ENCODE measurements around the gene CTIF.

DNA sequence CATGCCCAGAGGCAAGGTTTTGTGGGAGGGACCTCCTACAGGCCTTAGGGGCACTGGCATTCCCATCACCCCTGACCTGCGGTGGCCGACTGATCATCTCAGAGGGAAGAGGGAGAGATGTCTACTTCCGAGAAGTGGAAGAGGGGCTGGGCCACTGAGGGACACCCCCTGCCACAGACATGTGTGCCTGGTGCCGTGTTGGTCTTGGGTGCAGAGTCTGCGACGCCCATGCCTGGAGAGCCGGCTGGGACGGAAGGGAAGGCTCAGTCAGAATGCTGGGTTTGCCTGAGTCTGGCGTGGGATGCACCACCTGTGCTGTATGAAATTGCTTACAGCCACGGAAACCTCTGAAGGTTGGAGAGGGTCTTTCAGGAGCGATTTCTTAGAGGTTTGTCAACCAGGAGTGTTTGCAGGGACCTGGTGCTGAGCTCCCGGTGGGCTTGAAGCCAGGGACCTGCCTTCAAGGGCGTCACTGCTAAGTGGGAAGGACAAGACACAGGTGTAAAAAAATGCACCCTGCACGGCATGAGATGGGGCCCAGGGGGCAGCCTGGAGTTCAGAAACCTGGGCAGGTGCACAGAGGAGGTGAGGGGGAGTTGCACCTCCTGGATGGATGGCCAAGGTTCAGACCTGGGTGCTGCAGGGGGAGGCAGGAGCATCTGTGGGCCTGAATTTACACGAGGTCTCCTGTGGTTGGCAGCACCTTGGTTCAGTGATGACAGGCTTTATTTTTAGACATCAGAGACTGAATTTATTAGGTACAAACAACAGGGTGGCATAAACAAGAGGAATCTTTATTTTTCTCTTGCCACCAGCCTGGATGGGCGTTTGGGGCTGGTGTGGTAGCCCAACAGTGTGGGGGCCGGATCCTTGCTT is 100.3 kb downstream of the CTIF start:
- TF ChIP-seq, protein P1, sequence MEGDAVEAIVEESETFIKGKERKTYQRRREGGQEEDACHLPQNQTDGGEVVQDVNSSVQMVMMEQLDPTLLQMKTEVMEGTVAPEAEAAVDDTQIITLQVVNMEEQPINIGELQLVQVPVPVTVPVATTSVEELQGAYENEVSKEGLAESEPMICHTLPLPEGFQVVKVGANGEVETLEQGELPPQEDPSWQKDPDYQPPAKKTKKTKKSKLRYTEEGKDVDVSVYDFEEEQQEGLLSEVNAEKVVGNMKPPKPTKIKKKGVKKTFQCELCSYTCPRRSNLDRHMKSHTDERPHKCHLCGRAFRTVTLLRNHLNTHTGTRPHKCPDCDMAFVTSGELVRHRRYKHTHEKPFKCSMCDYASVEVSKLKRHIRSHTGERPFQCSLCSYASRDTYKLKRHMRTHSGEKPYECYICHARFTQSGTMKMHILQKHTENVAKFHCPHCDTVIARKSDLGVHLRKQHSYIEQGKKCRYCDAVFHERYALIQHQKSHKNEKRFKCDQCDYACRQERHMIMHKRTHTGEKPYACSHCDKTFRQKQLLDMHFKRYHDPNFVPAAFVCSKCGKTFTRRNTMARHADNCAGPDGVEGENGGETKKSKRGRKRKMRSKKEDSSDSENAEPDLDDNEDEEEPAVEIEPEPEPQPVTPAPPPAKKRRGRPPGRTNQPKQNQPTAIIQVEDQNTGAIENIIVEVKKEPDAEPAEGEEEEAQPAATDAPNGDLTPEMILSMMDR (IDR thresholded peaks at IDR 0.05; ENCODE audit: poor library complexity, severe bottlenecking): no peak
- TF ChIP-seq EP300 (conservative IDR thresholded peaks at IDR 0.05; ENCODE audit: poor library complexity, severe bottlenecking) (no peak), POLR2AphosphoS5 (IDR thresholded peaks at IDR 0.05) (no peak), RAD21 (conservative IDR thresholded peaks at IDR 0.05) (no peak), TAF1 (IDR thresholded peaks at IDR 0.05; ENCODE audit: low read depth) (no peak)
- TF ChIP-seq, protein P2, sequence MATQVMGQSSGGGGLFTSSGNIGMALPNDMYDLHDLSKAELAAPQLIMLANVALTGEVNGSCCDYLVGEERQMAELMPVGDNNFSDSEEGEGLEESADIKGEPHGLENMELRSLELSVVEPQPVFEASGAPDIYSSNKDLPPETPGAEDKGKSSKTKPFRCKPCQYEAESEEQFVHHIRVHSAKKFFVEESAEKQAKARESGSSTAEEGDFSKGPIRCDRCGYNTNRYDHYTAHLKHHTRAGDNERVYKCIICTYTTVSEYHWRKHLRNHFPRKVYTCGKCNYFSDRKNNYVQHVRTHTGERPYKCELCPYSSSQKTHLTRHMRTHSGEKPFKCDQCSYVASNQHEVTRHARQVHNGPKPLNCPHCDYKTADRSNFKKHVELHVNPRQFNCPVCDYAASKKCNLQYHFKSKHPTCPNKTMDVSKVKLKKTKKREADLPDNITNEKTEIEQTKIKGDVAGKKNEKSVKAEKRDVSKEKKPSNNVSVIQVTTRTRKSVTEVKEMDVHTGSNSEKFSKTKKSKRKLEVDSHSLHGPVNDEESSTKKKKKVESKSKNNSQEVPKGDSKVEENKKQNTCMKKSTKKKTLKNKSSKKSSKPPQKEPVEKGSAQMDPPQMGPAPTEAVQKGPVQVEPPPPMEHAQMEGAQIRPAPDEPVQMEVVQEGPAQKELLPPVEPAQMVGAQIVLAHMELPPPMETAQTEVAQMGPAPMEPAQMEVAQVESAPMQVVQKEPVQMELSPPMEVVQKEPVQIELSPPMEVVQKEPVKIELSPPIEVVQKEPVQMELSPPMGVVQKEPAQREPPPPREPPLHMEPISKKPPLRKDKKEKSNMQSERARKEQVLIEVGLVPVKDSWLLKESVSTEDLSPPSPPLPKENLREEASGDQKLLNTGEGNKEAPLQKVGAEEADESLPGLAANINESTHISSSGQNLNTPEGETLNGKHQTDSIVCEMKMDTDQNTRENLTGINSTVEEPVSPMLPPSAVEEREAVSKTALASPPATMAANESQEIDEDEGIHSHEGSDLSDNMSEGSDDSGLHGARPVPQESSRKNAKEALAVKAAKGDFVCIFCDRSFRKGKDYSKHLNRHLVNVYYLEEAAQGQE (IDR thresholded peaks at IDR 0.05; ENCODE audit: borderline replicate concordance): no peak

Data from neural cell (in vitro differentiated cells).